Activated CD8-positive, alpha-beta T cell treated with anti-CD3 and anti-CD28 coated beads for 36 hours (primary cell): ENCODE data around the gene CARS1. TPM values are rescaled to one million over a fixed set of nuclear protein-coding genes. Genes with fewer than 3 reads are reported as not detected.
A peak's percentile ranks its signal among the peaks of the same experiment; 100 is the strongest.

ENCODE experiments used
- ATAC-seq: fragments of 200-7000 bp; cut with Tn5 transposase; one replicate; pipeline ENCODE4 v1.10.0; 2021; ENCODE audit warnings: mild to moderate bottlenecking, moderate library complexity
- CTCF ChIA-PET: fragments of 350-600 bp; sonication (Branson Sonifier 250); formaldehyde crosslinking; loops from one replicate; lab custom pipeline; 2021; ENCODE audit warnings: antibody characterized with exemption; lab: Charles Lee
- POLR2A ChIA-PET: fragments of 350-600 bp; sonication (Branson Sonifier 250); formaldehyde crosslinking; loops from one replicate; lab custom pipeline; 2021; ENCODE audit warnings: antibody characterized with exemption; lab: Charles Lee
- DNase-seq: peaks from one replicate; pipeline ENCODE4 v3.0.0-alpha.2; 2020
- H3K27ac Mint-ChIP-seq: one replicate; pipeline ENCODE4 v1.8.0; 2021; ENCODE audit warnings: mild to moderate bottlenecking, mixed read lengths
- H3K27me3 Mint-ChIP-seq: one replicate; pipeline ENCODE4 v1.8.0; 2021; ENCODE audit warnings: mixed read lengths
- H3K36me3 Mint-ChIP-seq: one replicate; pipeline ENCODE4 v1.8.0; 2021; ENCODE audit warnings: low read depth, mixed read lengths
- H3K4me1 Mint-ChIP-seq: one replicate; pipeline ENCODE4 v1.8.0; 2021; ENCODE audit warnings: low read depth, mixed read lengths
- H3K4me3 Mint-ChIP-seq: one replicate; pipeline ENCODE4 v1.8.0; 2021; ENCODE audit warnings: mild to moderate bottlenecking, moderate library complexity, mixed read lengths
- H3K9me3 Mint-ChIP-seq: one replicate; pipeline ENCODE4 v1.8.0; 2021; ENCODE audit warnings: mixed read lengths
- intact Hi-C: fragments of 100-400 bp; cut with micrococcal nuclease; formaldehyde crosslinking; loops from one replicate; pipeline ENCODE4 v1.10.0; 2022
- total RNA-seq, 2 experiments: library from RNA; stranded (reverse); gene quantifications; one replicate each; pipeline ENCODE4 v1.2.3, GENCODE V29; 2021
- TF ChIP-seq, protein P1 (sequence below): fragments of 200-600 bp; IDR thresholded peaks from one replicate; pipeline ENCODE4 v1.8.0; 2022; ENCODE audit warnings: antibody characterized with exemption, mild to moderate bottlenecking

Gene CARS1
- total RNA-seq, 2 experiments from 2014 or later = 82.7 to 88.2 TPM

GRCh38 chr11:3030289-3031070 is 26.7 kb downstream of the CARS1 start:
- TF ChIP-seq, protein P1, sequence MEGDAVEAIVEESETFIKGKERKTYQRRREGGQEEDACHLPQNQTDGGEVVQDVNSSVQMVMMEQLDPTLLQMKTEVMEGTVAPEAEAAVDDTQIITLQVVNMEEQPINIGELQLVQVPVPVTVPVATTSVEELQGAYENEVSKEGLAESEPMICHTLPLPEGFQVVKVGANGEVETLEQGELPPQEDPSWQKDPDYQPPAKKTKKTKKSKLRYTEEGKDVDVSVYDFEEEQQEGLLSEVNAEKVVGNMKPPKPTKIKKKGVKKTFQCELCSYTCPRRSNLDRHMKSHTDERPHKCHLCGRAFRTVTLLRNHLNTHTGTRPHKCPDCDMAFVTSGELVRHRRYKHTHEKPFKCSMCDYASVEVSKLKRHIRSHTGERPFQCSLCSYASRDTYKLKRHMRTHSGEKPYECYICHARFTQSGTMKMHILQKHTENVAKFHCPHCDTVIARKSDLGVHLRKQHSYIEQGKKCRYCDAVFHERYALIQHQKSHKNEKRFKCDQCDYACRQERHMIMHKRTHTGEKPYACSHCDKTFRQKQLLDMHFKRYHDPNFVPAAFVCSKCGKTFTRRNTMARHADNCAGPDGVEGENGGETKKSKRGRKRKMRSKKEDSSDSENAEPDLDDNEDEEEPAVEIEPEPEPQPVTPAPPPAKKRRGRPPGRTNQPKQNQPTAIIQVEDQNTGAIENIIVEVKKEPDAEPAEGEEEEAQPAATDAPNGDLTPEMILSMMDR = no peak
- DNase-seq (no peak), ATAC-seq (no peak)
- Mint-ChIP-seq H3K9me3 (no peaks in the 10 kb centered on the region), H3K36me3 (peaks cover 55% of the 10 kb centered on the region), H3K4me3 (no peak overlapping the region), H3K27me3 (no peaks in the 10 kb centered on the region), H3K4me1 (peaks cover 3% of the 10 kb centered on the region), H3K27ac (no peak overlapping the region)
- ChIA-PET POLR2A (no interaction called here), CTCF (no interaction called here)
- intact Hi-C loops = no loop called here

GRCh38 chr11:3028813-3029212 is 28.4 kb downstream of the CARS1 start:
- no peaks in the 10 kb centered on the region for H3K27me3 Mint-ChIP-seq
- CTCF ChIA-PET = interaction anchor here (1.1 kb wide), 2 partner anchors 9 to 14 kb away, joined by 3 to 4 read pairs; no protein-coding TSS in a partner anchor
- H3K27ac Mint-ChIP-seq = no peak overlapping the region
- no peaks in the 10 kb centered on the region for H3K9me3 Mint-ChIP-seq
- H3K36me3 Mint-ChIP-seq = peaks cover 56% of the 10 kb centered on the region
- H3K4me1 Mint-ChIP-seq = peaks cover 3% of the 10 kb centered on the region
- DNase-seq (no peak), ATAC-seq (no peak)
- TF ChIP-seq, protein P1 = no peak
- POLR2A ChIA-PET = no interaction called here
- intact Hi-C loops = no loop called here
- no peak overlapping the region for H3K4me3 Mint-ChIP-seq

- intact Hi-C loops = no loop called here
- Mint-ChIP-seq H3K4me3 (no peak overlapping the region), H3K27me3 (no peaks in the 10 kb centered on the region), H3K27ac (no peak overlapping the region), H3K4me1 (peaks cover 18% of the 10 kb centered on the region), H3K36me3 (peaks cover 68% of the 10 kb centered on the region), H3K9me3 (no peaks in the 10 kb centered on the region)
- no peak for ATAC-seq
- TF ChIP-seq, protein P1 = no peak
- POLR2A ChIA-PET = interaction anchor here (1.0 to 1.1 kb wide), 2 partner anchors 12 to 25 kb away, joined by 3 to 4 read pairs; no protein-coding TSS in a partner anchor
- DNase-seq = no peak
- CTCF ChIA-PET = interaction anchor here (1.1 to 1.3 kb wide), 3 partner anchors 11 to 51 kb away, joined by 3 to 11 read pairs (median 6); no protein-coding TSS in a partner anchor
Observed at GRCh38 chr11:3026803-3027202, 30.4 kb downstream of the CARS1 start.

GRCh38 chr11:3022982-3023381 is 34.2 kb downstream of the CARS1 start:
- Mint-ChIP-seq H3K4me3 (no peak overlapping the region), H3K27me3 (no peaks in the 10 kb centered on the region), H3K4me1 (peaks cover 44% of the 10 kb centered on the region), H3K9me3 (no peaks in the 10 kb centered on the region), H3K27ac (peak overlapping the region; percentile 79), H3K36me3 (peaks cover 60% of the 10 kb centered on the region)
- DNase-seq (no peak), ATAC-seq (no peak)
- POLR2A ChIA-PET = interaction anchor here (0.9 to 1.8 kb wide), 2 partner anchors 11 to 13 kb away, joined by 3 to 6 read pairs; no protein-coding TSS in a partner anchor
- CTCF ChIA-PET = interaction anchor here (1.3 to 4.9 kb wide), 7 partner anchors 9 to 77 kb away, joined by 3 to 46 read pairs (median 9); partner anchors contain the start of gene CARS1
- TF ChIP-seq, protein P1 = no peak
- intact Hi-C loops = no loop called here
